ENCODE measurements around the gene TTLL11. TPM values are rescaled to one million over a fixed set of nuclear protein-coding genes. Genes with fewer than 3 reads are reported as not detected.
"Not testable (repeated sequence)": the region's sequence is repeated elsewhere in the genome, so short reads cannot be mapped to it uniquely, and the experiment has no call there.

Gene TTLL11
- total and polyA plus RNA-seq, 7 experiments from 2014 or later, result 3.0 to 8.6 (median 4.4) TPM

GRCh38 chr9:122076773-122077172 lies 16.3 kb downstream of the TTLL11 start:
- Histone ChIP-seq H3K27me3 (ENCODE audit: control insufficient read depth in 2 of 2, insufficient read depth in 2 of 2, low read length in 2 of 2) (no peaks in the 10 kb centered on the region), H3K4me3 (ENCODE audit: low read length) (no peak overlapping the region), H3K4me1 (ENCODE audit: control insufficient read depth in 2 of 2, insufficient read depth in 2 of 2, low read length in 2 of 2) (no peaks in the 10 kb centered on the region), H3K9me3 (ENCODE audit: control insufficient read depth in 2 of 3, low read length in 3 of 3) (peaks cover 0 to 9% (median 0%) of the 10 kb centered on the region in 3 experiments), H3K27ac (ENCODE audit: low read depth, low read length) (no peak overlapping the region), H3K36me3 (ENCODE audit: control insufficient read depth in 2 of 3, insufficient read depth in 3 of 3, low read length in 3 of 3) (peaks cover 0 to 7% (median 2%) of the 10 kb centered on the region in 3 experiments)
- POLR2A ChIA-PET, result no interaction called here
- Mint-ChIP-seq H3K36me3 (peaks cover 1 to 34% (median 30%) of the 10 kb centered on the region in 5 donors), H3K9me3 (peaks cover 4 to 22% (median 10%) of the 10 kb centered on the region in 11 donors), H3K27ac (no peak overlapping the region), H3K27me3 (no peaks in the 10 kb centered on the region), H3K4me3 (no peak overlapping the region), H3K4me1 (peaks cover 0 to 13% (median 6%) of the 10 kb centered on the region in 7 donors)
- DNase-seq (no peak), ATAC-seq (no peak)
- intact Hi-C loops (cut with micrococcal nuclease), result no loop called here
- CTCF ChIA-PET, result no interaction called here

GRCh38 chr9:122076117-122076516 lies 17.0 kb downstream of the TTLL11 start:
- H3K4me3 ChIP-seq (ENCODE audit: low read length), result no peak overlapping the region
- Mint-ChIP-seq H3K36me3 (peaks cover 1 to 32% (median 28%) of the 10 kb centered on the region in 5 donors), H3K27ac (no peak overlapping the region), H3K4me1 (peaks cover 0 to 13% (median 3%) of the 10 kb centered on the region in 7 donors), H3K4me3 (no peak overlapping the region), H3K9me3 (peaks cover 4 to 22% (median 10%) of the 10 kb centered on the region in 11 donors), H3K27me3 (no peaks in the 10 kb centered on the region)
- ChIA-PET POLR2A (no interaction called here), CTCF (no interaction called here)
- H3K36me3 ChIP-seq (ENCODE audit: control insufficient read depth in 2 of 3, insufficient read depth in 3 of 3, low read length in 3 of 3), result peaks cover 0 to 7% (median 4%) of the 10 kb centered on the region in 3 experiments
- no peaks in the 10 kb centered on the region for H3K27me3 ChIP-seq (ENCODE audit: control insufficient read depth in 2 of 2, insufficient read depth in 2 of 2, low read length in 2 of 2)
- intact Hi-C loops (cut with micrococcal nuclease), result no loop called here
- no peaks in the 10 kb centered on the region for H3K4me1 ChIP-seq (ENCODE audit: control insufficient read depth in 2 of 2, insufficient read depth in 2 of 2, low read length in 2 of 2)
- H3K27ac ChIP-seq (ENCODE audit: low read depth, low read length), result no peak overlapping the region
- ATAC-seq (no peak), DNase-seq (no peak)
- H3K9me3 ChIP-seq (ENCODE audit: control insufficient read depth in 2 of 3, low read length in 3 of 3), result peaks cover 0 to 9% (median 0%) of the 10 kb centered on the region in 3 experiments

GRCh38 chr9:122075135-122076030 lies 17.7 kb downstream of the TTLL11 start:
- Mint-ChIP-seq H3K27ac (no peak overlapping the region), H3K27me3 (no peaks in the 10 kb centered on the region), H3K4me1 (peaks cover 0 to 13% (median 3%) of the 10 kb centered on the region in 7 donors), H3K9me3 (peaks cover 4 to 22% (median 10%) of the 10 kb centered on the region in 11 donors), H3K36me3 (peaks cover 1 to 32% (median 28%) of the 10 kb centered on the region in 5 donors), H3K4me3 (no peak overlapping the region)
- ATAC-seq (no peak), DNase-seq (no peak)
- CTCF ChIA-PET, result no interaction called here
- POLR2A ChIA-PET, result no interaction called here
- H3K4me3 ChIP-seq (ENCODE audit: low read length), result no peak overlapping the region
- H3K36me3 ChIP-seq (ENCODE audit: control insufficient read depth in 2 of 3, insufficient read depth in 3 of 3, low read length in 3 of 3), result peaks cover 0 to 7% (median 4%) of the 10 kb centered on the region in 3 experiments
- intact Hi-C loops (cut with micrococcal nuclease), result no loop called here
- H3K9me3 ChIP-seq (ENCODE audit: control insufficient read depth in 2 of 3, low read length in 3 of 3), result peaks cover 0 to 9% (median 0%) of the 10 kb centered on the region in 3 experiments
- no peak overlapping the region for H3K27ac ChIP-seq (ENCODE audit: low read depth, low read length)
- no peaks in the 10 kb centered on the region for H3K4me1 ChIP-seq (ENCODE audit: control insufficient read depth in 2 of 2, insufficient read depth in 2 of 2, low read length in 2 of 2)
- no peaks in the 10 kb centered on the region for H3K27me3 ChIP-seq (ENCODE audit: control insufficient read depth in 2 of 2, insufficient read depth in 2 of 2, low read length in 2 of 2)

- Mint-ChIP-seq H3K27me3 (no peaks in the 10 kb centered on the region), H3K4me1 (peaks cover 0 to 13% (median 3%) of the 10 kb centered on the region in 7 donors), H3K9me3 (peaks cover 0 to 5% (median 0%) of the 10 kb centered on the region in 11 donors), H3K27ac (no peak overlapping the region), H3K36me3 (peaks cover 0 to 35% (median 25%) of the 10 kb centered on the region in 5 donors), H3K4me3 (no peak overlapping the region)
- Histone ChIP-seq H3K4me1 (ENCODE audit: control insufficient read depth in 2 of 2, insufficient read depth in 2 of 2, low read length in 2 of 2) (no peaks in the 10 kb centered on the region), H3K27ac (ENCODE audit: low read depth, low read length) (no peak overlapping the region), H3K4me3 (ENCODE audit: low read length) (no peak overlapping the region), H3K36me3 (ENCODE audit: control insufficient read depth in 2 of 3, insufficient read depth in 3 of 3, low read length in 3 of 3) (peaks cover 0 to 4% (median 0%) of the 10 kb centered on the region in 3 experiments), H3K27me3 (ENCODE audit: control insufficient read depth in 2 of 2, insufficient read depth in 2 of 2, low read length in 2 of 2) (no peaks in the 10 kb centered on the region), H3K9me3 (ENCODE audit: control insufficient read depth in 2 of 3, low read length in 3 of 3) (no peaks in the 10 kb centered on the region)
- ATAC-seq (no peak), DNase-seq (no peak)
- intact Hi-C loops (cut with micrococcal nuclease), result no loop called here
- CTCF ChIA-PET, result interaction anchor here (1.9 kb wide), 1 partner anchor 27 kb away, joined by 6 read pairs; no protein-coding TSS in a partner anchor
- POLR2A ChIA-PET, result no interaction called here
These were observed 21.4 kb downstream of the TTLL11 start for GRCh38 chr9:122071715-122072114.

- Mint-ChIP-seq H3K36me3 (peaks cover 0 to 33% (median 22%) of the 10 kb centered on the region in 5 donors), H3K27me3 (no peaks in the 10 kb centered on the region), H3K4me3 (no peak overlapping the region), H3K9me3 (no peaks in the 10 kb centered on the region), H3K4me1 (peaks cover 0 to 18% (median 6%) of the 10 kb centered on the region in 7 donors), H3K27ac (no peak overlapping the region)
- POLR2A ChIA-PET, result no interaction called here
- no peak overlapping the region for H3K27ac ChIP-seq (ENCODE audit: low read depth, low read length)
- H3K27me3 ChIP-seq (ENCODE audit: control insufficient read depth in 2 of 2, insufficient read depth in 2 of 2, low read length in 2 of 2), result no peaks in the 10 kb centered on the region
- ATAC-seq (no peak), DNase-seq (no peak)
- CTCF ChIA-PET, result interaction anchor here (1.9 kb wide), 1 partner anchor 28 kb away, joined by 6 read pairs; no protein-coding TSS in a partner anchor
- H3K9me3 ChIP-seq (ENCODE audit: control insufficient read depth in 2 of 3, low read length in 3 of 3), result no peaks in the 10 kb centered on the region
- peaks cover 0 to 4% (median 0%) of the 10 kb centered on the region in 3 experiments for H3K36me3 ChIP-seq (ENCODE audit: control insufficient read depth in 2 of 3, insufficient read depth in 3 of 3, low read length in 3 of 3)
- no peak overlapping the region for H3K4me3 ChIP-seq (ENCODE audit: low read length)
- intact Hi-C loops (cut with micrococcal nuclease), result no loop called here
- no peaks in the 10 kb centered on the region for H3K4me1 ChIP-seq (ENCODE audit: control insufficient read depth in 2 of 2, insufficient read depth in 2 of 2, low read length in 2 of 2)
These were observed 22.2 kb downstream of the TTLL11 start for GRCh38 chr9:122070728-122071515.

- H3K4me1 ChIP-seq (ENCODE audit: control insufficient read depth in 2 of 2, insufficient read depth in 2 of 2, low read length in 2 of 2); H3K27ac Mint-ChIP-seq; H3K4me3 Mint-ChIP-seq; intact Hi-C loops (cut with micrococcal nuclease); H3K36me3 ChIP-seq (ENCODE audit: control insufficient read depth in 2 of 3, insufficient read depth in 3 of 3, low read length in 3 of 3); ATAC-seq; POLR2A ChIA-PET; DNase-seq; CTCF ChIA-PET; H3K27me3 Mint-ChIP-seq; H3K27me3 ChIP-seq (ENCODE audit: control insufficient read depth in 2 of 2, insufficient read depth in 2 of 2, low read length in 2 of 2); H3K9me3 ChIP-seq (ENCODE audit: control insufficient read depth in 2 of 3, low read length in 3 of 3); H3K4me3 ChIP-seq (ENCODE audit: low read length); H3K9me3 Mint-ChIP-seq; H3K27ac ChIP-seq (ENCODE audit: low read depth, low read length): not testable (repeated sequence)
- peaks cover 0 to 31% (median 17%) of the 10 kb centered on the region in 5 donors for H3K36me3 Mint-ChIP-seq
- H3K4me1 Mint-ChIP-seq, result peaks cover 0 to 15% (median 8%) of the 10 kb centered on the region in 7 donors
These were observed 26.4 kb downstream of the TTLL11 start for GRCh38 chr9:122066680-122067079.

Measured in naive thymus-derived CD4-positive, alpha-beta T cell (primary cell).